IMR-90 (cell line): ENCODE data around the gene AUTS2. TPM values are rescaled to one million over a fixed set of nuclear protein-coding genes. Genes with fewer than 3 reads are reported as not detected.

ENCODE experiments used
- ATAC-seq: fragments of 200-7000 bp; cut with Tn5 transposase; 2 replicates; pipeline ENCODE4 v1.9.1; 2020; ENCODE audit warnings: low read depth, mild to moderate bottlenecking, moderate library complexity
- BruUV-seq: library from RNA; stranded (reverse); fragments of 400-500 nt; replicated peaks from 2 replicates; lab custom pipeline; 2021; lab: Mats Ljungman, UMichigan
- CTCF ChIA-PET: fragments of 300-600 bp; formaldehyde crosslinking; extraction: SDS; loops from one replicate; lab custom pipeline; 2021; ENCODE audit warnings: antibody characterized with exemption; lab: Yijun Ruan, JAX
- POLR2A ChIA-PET: fragments of 300-600 bp; sonication (Branson Sonifier 250); formaldehyde crosslinking; loops from one replicate; lab custom pipeline; 2022; ENCODE audit warnings: antibody characterized with exemption; ENCODE audit not compliant: unreplicated experiment; lab: Charles Lee
- DNase-seq: peaks from one replicate; pipeline ENCODE4 v3.0.0; 2013
- H2AFZ ChIP-seq: replicated peaks from 2 replicates; pipeline ENCODE3; 2013; ENCODE audit warnings: low read length, mild to moderate bottlenecking; ENCODE audit not compliant: poor library complexity
- H2AK5ac ChIP-seq: 2 replicates; pipeline ENCODE4 v1.6.1; 2013; ENCODE audit warnings: low read depth, low read length, inconsistent platforms
- H2AK9ac ChIP-seq: replicated peaks from 2 replicates; pipeline ENCODE3; 2013; ENCODE audit warnings: mild to moderate bottlenecking, low read depth, low read length, moderate library complexity; ENCODE audit not compliant: poor library complexity
- H2BK120ac ChIP-seq: 2 replicates; pipeline ENCODE4 v1.6.1; 2013; ENCODE audit warnings: low read depth, low read length, inconsistent platforms
- H2BK15ac ChIP-seq: 3 replicates; pipeline ENCODE4 v1.6.1; 2013; ENCODE audit warnings: low read depth, low read length, inconsistent platforms
- H2BK20ac ChIP-seq: 2 replicates; pipeline ENCODE4 v1.6.1; 2013; ENCODE audit warnings: low read depth, mild to moderate bottlenecking, inconsistent platforms, low read length, moderate library complexity
- H2BK5ac ChIP-seq: 2 replicates; pipeline ENCODE4 v1.6.1; 2013; ENCODE audit warnings: mild to moderate bottlenecking, low read depth, low read length, inconsistent platforms; ENCODE audit not compliant: poor library complexity, severe bottlenecking
- H3K14ac ChIP-seq: replicated peaks from 2 replicates; pipeline ENCODE4 v1.6.1; 2013; ENCODE audit warnings: low read depth, low read length, inconsistent platforms
- H3K18ac ChIP-seq: 2 replicates; pipeline ENCODE4 v1.6.1; 2013; ENCODE audit warnings: low read depth, low read length, control low read depth
- H3K23ac ChIP-seq: 2 replicates; pipeline ENCODE4 v1.6.1; 2013; ENCODE audit warnings: low read depth, low read length, inconsistent platforms
- H3K27ac ChIP-seq: 2 replicates; pipeline ENCODE4 v1.5.1; 2013; ENCODE audit warnings: mild to moderate bottlenecking, control low read depth, low read length; ENCODE audit not compliant: insufficient read depth
- H3K27me3 ChIP-seq: 2 replicates; pipeline ENCODE4 v1.6.1; 2013; ENCODE audit warnings: low read length; ENCODE audit not compliant: control insufficient read depth, insufficient read depth
- H3K36me3 ChIP-seq: 2 replicates; pipeline ENCODE4 v1.6.1; 2013; ENCODE audit warnings: low read length, mixed read lengths; ENCODE audit not compliant: control insufficient read depth, insufficient read depth
- H3K4ac ChIP-seq: 2 replicates; pipeline ENCODE4 v1.6.1; 2013; ENCODE audit warnings: low read depth, low read length, inconsistent platforms
- H3K4me1 ChIP-seq: 2 replicates; pipeline ENCODE4 v1.6.1; 2013; ENCODE audit warnings: low read length, mixed read lengths; ENCODE audit not compliant: control insufficient read depth, insufficient read depth
- H3K4me2 ChIP-seq: 2 replicates; pipeline ENCODE4 v1.6.1; 2013; ENCODE audit warnings: low read depth, mild to moderate bottlenecking, control low read depth, low read length, moderate library complexity
- H3K4me3 ChIP-seq: 2 replicates; pipeline ENCODE4 v1.5.1; 2013; ENCODE audit warnings: low read depth, mild to moderate bottlenecking, control low read depth, low read length, moderate library complexity; ENCODE audit not compliant: insufficient read depth
- H3K56ac ChIP-seq: 2 replicates; pipeline ENCODE4 v1.6.1; 2013; ENCODE audit warnings: low read length, inconsistent platforms; ENCODE audit not compliant: insufficient read depth; ENCODE audit errors: extremely low read depth
- H3K79me1 ChIP-seq, 2 experiments: 2 replicates each; pipeline ENCODE4 v1.6.1; 2013; ENCODE audit warnings: low read length in 2 of 2, inconsistent platforms in 1 of 2, low read depth in 1 of 2
- H3K9ac ChIP-seq: 2 replicates; pipeline ENCODE4 v1.6.1; 2013; ENCODE audit warnings: low read depth, low read length, control low read depth
- H3K9me1 ChIP-seq: 2 replicates; pipeline ENCODE4 v1.6.1; 2013; ENCODE audit warnings: low read length, inconsistent platforms; ENCODE audit not compliant: insufficient read depth
- H3K9me3 ChIP-seq: 2 replicates; pipeline ENCODE4 v1.6.1; 2013; ENCODE audit warnings: low read length; ENCODE audit not compliant: control insufficient read depth, insufficient read depth
- H4K20me1 ChIP-seq: 2 replicates; pipeline ENCODE4 v1.6.1; 2013; ENCODE audit warnings: low read length, inconsistent platforms; ENCODE audit not compliant: insufficient read depth
- H4K5ac ChIP-seq: 2 replicates; pipeline ENCODE4 v1.6.1; 2013; ENCODE audit warnings: mild to moderate bottlenecking, low read depth, low read length, control low read depth
- H4K8ac ChIP-seq, 2 experiments: 2 replicates each; pipeline ENCODE4 v1.6.1; 2013; ENCODE audit warnings: low read depth in 2 of 2, low read length in 2 of 2, control low read depth in 1 of 2, inconsistent platforms in 1 of 2
- H4K91ac ChIP-seq: 2 replicates; pipeline ENCODE4 v1.6.1; 2013; ENCODE audit warnings: low read depth, low read length, inconsistent platforms; ENCODE audit not compliant: insufficient read depth
- BHLHE40 ChIP-seq: fragments of 150-350 bp; IDR thresholded peaks from 2 replicates; pipeline ENCODE4 v1.6.1; 2016; ENCODE audit warnings: mild to moderate bottlenecking, low read depth, low read length
- CEBPB ChIP-seq: IDR thresholded peaks from 2 replicates; pipeline ENCODE4 v1.6.1; 2012; ENCODE audit warnings: low read depth, low read length, improper control_type of control experiment
- CHD1 ChIP-seq: IDR thresholded peaks from 2 replicates; pipeline ENCODE4 v1.6.1; 2012; ENCODE audit warnings: low read depth, low read length, improper control_type of control experiment
- FOS ChIP-seq: fragments of 150-350 bp; IDR thresholded peaks from 2 replicates; pipeline ENCODE4 v1.6.1; 2016; ENCODE audit warnings: low read depth, low read length
- MAFK ChIP-seq: IDR thresholded peaks from 2 replicates; pipeline ENCODE4 v1.6.1; 2012; ENCODE audit warnings: low read depth, low read length, improper control_type of control experiment
- MAZ ChIP-seq: IDR thresholded peaks from 2 replicates; pipeline ENCODE4 v1.6.1; 2012; ENCODE audit warnings: low read depth, mild to moderate bottlenecking, low read length, improper control_type of control experiment, moderate library complexity, borderline replicate concordance
- MXI1 ChIP-seq: IDR thresholded peaks from 2 replicates; pipeline ENCODE4 v1.6.1; 2012; ENCODE audit warnings: low read depth, mild to moderate bottlenecking, low read length, moderate library complexity, borderline replicate concordance
- NFE2L2 ChIP-seq: fragments of 150-350 bp; IDR thresholded peaks from 2 replicates; pipeline ENCODE4 v1.6.1; 2016; ENCODE audit warnings: low read depth, mild to moderate bottlenecking, low read length
- POLR2A ChIP-seq: IDR thresholded peaks from 2 replicates; pipeline ENCODE4 v1.6.1; 2012; ENCODE audit warnings: mild to moderate bottlenecking, low read depth, low read length
- RAD21 ChIP-seq: IDR thresholded peaks from 2 replicates; pipeline ENCODE4 v1.6.1; 2012; ENCODE audit warnings: low read length, improper control_type of control experiment
- RCOR1 ChIP-seq: IDR thresholded peaks from 2 replicates; pipeline ENCODE4 v1.6.1; 2012; ENCODE audit warnings: mild to moderate bottlenecking, low read length, improper control_type of control experiment; ENCODE audit not compliant: insufficient replicate concordance
- RFX5 ChIP-seq: IDR thresholded peaks from 2 replicates; pipeline ENCODE4 v1.8.0; 2012; ENCODE audit warnings: low read depth, mild to moderate bottlenecking, low read length, moderate library complexity
- SMC3 ChIP-seq: fragments of 150-350 bp; IDR thresholded peaks from 2 replicates; pipeline ENCODE4 v1.6.1; 2016; ENCODE audit warnings: low read depth, mild to moderate bottlenecking, antibody characterized with exemption, low read length, moderate library complexity
- WGBS, 2 experiments: methylation state at CpG; one replicate each; pipeline versions ENCODE4 v1.1.5 to v1.1.7; 2013; ENCODE audit warnings: missing lambda C conversion rate in 2 of 2; ENCODE audit not compliant: insufficient read length in 1 of 2; ENCODE audit errors: extremely low coverage in 2 of 2; 5-methylcytosine and 5-hydroxymethylcytosine counted together
- dilution Hi-C: fragments of 300-500 bp; cut with HindIII; formaldehyde crosslinking; loops from one replicate; pipeline ENCODE4 v1.14.3; 2018; ENCODE audit warnings: low sequenced_read_pairs; ENCODE audit not compliant: unreplicated experiment
- in situ Hi-C: fragments of 300-500 bp; cut with MboI; formaldehyde crosslinking; loops from 3 replicates; pipeline ENCODE4 v1.14.3; 2019; ENCODE audit warnings: low sequenced_read_pairs, inconsistent platforms, mixed read lengths
- intact Hi-C: fragments of 100-400 bp; cut with micrococcal nuclease; formaldehyde crosslinking; loops from 2 replicates; pipeline ENCODE4 v1.10.0; 2022
- polyA plus RNA-seq, 3 experiments: library from polyadenylated mRNA; depleted of rRNA; stranded (reverse); fragments of >200 nt; gene quantifications; 2 replicates each; pipeline ENCODE4 v1.2.3, GENCODE V29; 2012; ENCODE audit warnings: low replicate concordance in 1 of 3
- total RNA-seq: library from RNA; depleted of rRNA; stranded (reverse); fragments of >200 nt; gene quantifications from 2 replicates; pipeline ENCODE4 v1.2.3, GENCODE V29; 2012
- TF ChIP-seq, protein P1 (sequence below): fragments of 150-350 bp; IDR thresholded peaks from 2 replicates; pipeline ENCODE4 v1.6.1; 2016; ENCODE audit warnings: low read depth, mild to moderate bottlenecking, low read length, moderate library complexity, borderline replicate concordance
- TF ChIP-seq, protein P2 (sequence below): conservative IDR thresholded peaks from 2 replicates; pipeline ENCODE4 v1.5.1; 2012; ENCODE audit warnings: mild to moderate bottlenecking, low read depth, low read length, improper control_type of control experiment
- TF ChIP-seq, protein P3 (sequence below): fragments of 150-350 bp; IDR thresholded peaks from 2 replicates; pipeline ENCODE4 v1.6.1; 2017; ENCODE audit warnings: mild to moderate bottlenecking, antibody characterized with exemption, low read length, low read depth

Gene AUTS2
- total and polyA plus RNA-seq, 2 of the 4 experiments (the other 2 are of a cell fraction), result 0.90 to 3.0 TPM

DNA sequence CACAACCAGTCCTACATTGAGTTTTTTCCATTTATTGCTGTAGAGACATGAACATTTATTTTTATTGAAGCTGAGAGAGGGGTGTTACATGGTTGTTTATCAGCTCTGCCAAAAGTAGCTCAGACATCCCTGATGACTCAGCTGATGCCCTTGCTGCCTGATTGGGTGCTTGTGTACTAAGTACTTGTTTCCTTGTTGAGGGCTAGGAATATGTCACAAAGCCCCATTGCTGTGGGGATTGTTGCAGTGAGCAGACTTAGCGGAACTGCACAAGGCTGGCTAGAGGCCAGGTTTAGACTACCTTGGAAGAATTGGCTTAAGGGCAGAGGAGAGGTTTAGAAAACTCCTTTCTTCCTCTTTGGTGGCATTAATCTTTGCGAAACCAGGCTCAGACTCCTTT lies 110.6 kb downstream of the AUTS2 start:
- ATAC-seq (no peak), DNase-seq (no peak)
- no peak overlapping the region for H3K4ac ChIP-seq
- no peak overlapping the region for H2AK5ac ChIP-seq
- H3K4me2 ChIP-seq, result no peak overlapping the region
- H2AFZ ChIP-seq, result no peak overlapping the region
- H3K9me1 ChIP-seq, result no peaks in the 10 kb centered on the region
- H3K4me1 ChIP-seq, result no peaks in the 10 kb centered on the region
- H2AK9ac ChIP-seq, result no peak overlapping the region
- no peaks in the 10 kb centered on the region for H3K27me3 ChIP-seq
- no peaks in the 10 kb centered on the region for H3K36me3 ChIP-seq
- H2BK15ac ChIP-seq, result no peak overlapping the region
- H4K91ac ChIP-seq, result no peak overlapping the region
- no peaks in the 10 kb centered on the region for H3K79me1 ChIP-seq
- H2BK20ac ChIP-seq, result no peak overlapping the region
- H4K5ac ChIP-seq, result no peak overlapping the region
- H2BK120ac ChIP-seq, result no peak overlapping the region
- ChIA-PET CTCF (no interaction called here), POLR2A (no interaction called here)
- no peak overlapping the region for H3K27ac ChIP-seq
- H3K9ac ChIP-seq, result no peak overlapping the region
- no peak overlapping the region for H3K4me3 ChIP-seq
- H4K20me1 ChIP-seq, result no peaks in the 10 kb centered on the region
- no TSS peak for BruUV-seq
- in situ Hi-C loops (no loop called here), dilution Hi-C loops (no loop called here), intact Hi-C loops (no loop called here)
- no peaks in the 10 kb centered on the region for H3K9me3 ChIP-seq
- H3K23ac ChIP-seq, result no peak overlapping the region
- no peak overlapping the region for H2BK5ac ChIP-seq
- no peak for TF ChIP-seq RFX5
- TF ChIP-seq RCOR1, result no peak
- no peak for TF ChIP-seq BHLHE40
- no peak for TF ChIP-seq MAZ
- TF ChIP-seq CEBPB, result no peak
- no peak for TF ChIP-seq POLR2A
- TF ChIP-seq MAFK, result no peak
- no peak for TF ChIP-seq NFE2L2
- TF ChIP-seq, protein P1, sequence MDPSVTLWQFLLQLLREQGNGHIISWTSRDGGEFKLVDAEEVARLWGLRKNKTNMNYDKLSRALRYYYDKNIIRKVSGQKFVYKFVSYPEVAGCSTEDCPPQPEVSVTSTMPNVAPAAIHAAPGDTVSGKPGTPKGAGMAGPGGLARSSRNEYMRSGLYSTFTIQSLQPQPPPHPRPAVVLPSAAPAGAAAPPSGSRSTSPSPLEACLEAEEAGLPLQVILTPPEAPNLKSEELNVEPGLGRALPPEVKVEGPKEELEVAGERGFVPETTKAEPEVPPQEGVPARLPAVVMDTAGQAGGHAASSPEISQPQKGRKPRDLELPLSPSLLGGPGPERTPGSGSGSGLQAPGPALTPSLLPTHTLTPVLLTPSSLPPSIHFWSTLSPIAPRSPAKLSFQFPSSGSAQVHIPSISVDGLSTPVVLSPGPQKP, result no peak
- TF ChIP-seq RAD21, result no peak
- no peak for TF ChIP-seq CHD1
- TF ChIP-seq MXI1, result no peak
- TF ChIP-seq, protein P2, sequence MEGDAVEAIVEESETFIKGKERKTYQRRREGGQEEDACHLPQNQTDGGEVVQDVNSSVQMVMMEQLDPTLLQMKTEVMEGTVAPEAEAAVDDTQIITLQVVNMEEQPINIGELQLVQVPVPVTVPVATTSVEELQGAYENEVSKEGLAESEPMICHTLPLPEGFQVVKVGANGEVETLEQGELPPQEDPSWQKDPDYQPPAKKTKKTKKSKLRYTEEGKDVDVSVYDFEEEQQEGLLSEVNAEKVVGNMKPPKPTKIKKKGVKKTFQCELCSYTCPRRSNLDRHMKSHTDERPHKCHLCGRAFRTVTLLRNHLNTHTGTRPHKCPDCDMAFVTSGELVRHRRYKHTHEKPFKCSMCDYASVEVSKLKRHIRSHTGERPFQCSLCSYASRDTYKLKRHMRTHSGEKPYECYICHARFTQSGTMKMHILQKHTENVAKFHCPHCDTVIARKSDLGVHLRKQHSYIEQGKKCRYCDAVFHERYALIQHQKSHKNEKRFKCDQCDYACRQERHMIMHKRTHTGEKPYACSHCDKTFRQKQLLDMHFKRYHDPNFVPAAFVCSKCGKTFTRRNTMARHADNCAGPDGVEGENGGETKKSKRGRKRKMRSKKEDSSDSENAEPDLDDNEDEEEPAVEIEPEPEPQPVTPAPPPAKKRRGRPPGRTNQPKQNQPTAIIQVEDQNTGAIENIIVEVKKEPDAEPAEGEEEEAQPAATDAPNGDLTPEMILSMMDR, result no peak
- no peak for TF ChIP-seq SMC3
- TF ChIP-seq FOS, result no peak
- TF ChIP-seq, protein P3, sequence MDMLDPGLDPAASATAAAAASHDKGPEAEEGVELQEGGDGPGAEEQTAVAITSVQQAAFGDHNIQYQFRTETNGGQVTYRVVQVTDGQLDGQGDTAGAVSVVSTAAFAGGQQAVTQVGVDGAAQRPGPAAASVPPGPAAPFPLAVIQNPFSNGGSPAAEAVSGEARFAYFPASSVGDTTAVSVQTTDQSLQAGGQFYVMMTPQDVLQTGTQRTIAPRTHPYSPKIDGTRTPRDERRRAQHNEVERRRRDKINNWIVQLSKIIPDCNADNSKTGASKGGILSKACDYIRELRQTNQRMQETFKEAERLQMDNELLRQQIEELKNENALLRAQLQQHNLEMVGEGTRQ, result no peak
- H3K14ac ChIP-seq, result no peak overlapping the region
- WGBS, 2 experiments, result no CpG with 5 or more reads among the region's 2 CpGs
- H3K18ac ChIP-seq, result no peak overlapping the region
- H3K56ac ChIP-seq, result no peak overlapping the region
- H4K8ac ChIP-seq, result no peak overlapping the region
